ENCODE data around the gene NPFF. TPM values are rescaled to one million over a fixed set of nuclear protein-coding genes. Genes with fewer than 3 reads are reported as not detected.
A peak's percentile ranks its signal among the peaks of the same experiment; 100 is the strongest.

Gene NPFF
- total RNA-seq, 1 experiment from 2014 or later, result not detected

DNA sequence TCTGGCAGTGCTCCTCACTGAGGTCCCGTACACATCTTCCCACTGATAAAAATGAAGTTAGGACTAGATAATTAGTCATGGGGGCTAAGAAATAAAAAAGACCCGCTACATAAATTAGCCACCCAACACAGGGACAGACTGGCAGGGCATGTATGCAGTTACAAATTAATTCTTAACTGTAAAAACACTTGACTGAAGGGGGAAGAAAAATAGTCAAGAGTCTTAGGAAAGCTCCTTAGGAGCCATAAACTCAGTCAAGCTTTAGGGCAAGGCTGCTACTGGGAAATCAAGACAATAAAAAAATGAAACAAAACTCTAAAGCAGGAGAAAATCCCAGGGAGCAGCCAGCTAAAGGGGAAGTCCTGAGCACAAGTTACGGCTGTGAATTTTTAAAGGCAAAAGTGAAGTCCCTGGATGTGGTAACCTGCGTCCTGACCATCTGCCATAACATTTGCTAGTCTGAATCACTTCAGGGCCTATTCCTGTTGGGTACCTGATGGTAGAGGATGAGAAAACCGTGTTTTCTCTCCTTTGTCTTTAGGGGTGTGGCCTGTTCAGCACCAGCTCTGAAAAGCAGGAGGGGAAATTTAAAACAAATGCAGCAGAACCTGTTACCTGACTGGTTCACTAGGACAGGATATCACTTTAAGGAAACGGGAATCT lies 7.5 kb upstream of the NPFF start:
- DNase-seq (ENCODE audit: low spot score), result no peak

DNA sequence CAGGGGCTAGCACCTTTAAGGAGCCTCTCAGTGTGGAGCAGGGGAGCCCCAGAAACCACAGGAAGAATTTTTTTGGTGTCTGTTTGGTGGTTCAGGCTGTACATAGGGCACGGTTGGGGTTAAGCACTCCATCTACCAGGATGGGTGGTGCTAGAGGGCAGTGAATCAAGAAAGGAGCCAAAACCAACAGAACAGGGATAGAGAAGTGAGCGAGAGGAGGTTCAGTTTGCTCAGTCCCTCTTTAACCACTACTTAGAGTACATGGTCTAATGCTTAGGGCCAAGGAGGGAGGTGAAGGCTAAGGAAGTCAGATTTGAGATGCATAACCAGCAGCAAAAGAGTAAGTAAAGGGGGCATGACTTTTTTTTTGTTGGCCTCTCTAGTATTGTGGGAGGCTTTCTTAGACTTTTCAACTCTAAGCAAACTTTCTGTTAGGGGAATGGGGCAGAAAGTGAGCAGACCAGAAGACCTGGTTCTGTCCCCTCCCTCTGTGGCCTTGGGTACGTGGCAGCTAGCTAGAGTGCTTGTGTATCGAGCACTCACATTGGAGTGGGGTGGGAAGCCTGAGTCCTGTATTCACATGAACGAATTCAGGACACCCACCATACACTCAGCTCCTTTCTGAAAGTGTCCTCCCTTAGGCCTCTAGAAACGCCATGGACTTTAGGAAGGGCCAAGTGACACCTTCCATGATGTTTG lies 6.6 kb upstream of the NPFF start:
- no peak for DNase-seq (ENCODE audit: low spot score)

DNA sequence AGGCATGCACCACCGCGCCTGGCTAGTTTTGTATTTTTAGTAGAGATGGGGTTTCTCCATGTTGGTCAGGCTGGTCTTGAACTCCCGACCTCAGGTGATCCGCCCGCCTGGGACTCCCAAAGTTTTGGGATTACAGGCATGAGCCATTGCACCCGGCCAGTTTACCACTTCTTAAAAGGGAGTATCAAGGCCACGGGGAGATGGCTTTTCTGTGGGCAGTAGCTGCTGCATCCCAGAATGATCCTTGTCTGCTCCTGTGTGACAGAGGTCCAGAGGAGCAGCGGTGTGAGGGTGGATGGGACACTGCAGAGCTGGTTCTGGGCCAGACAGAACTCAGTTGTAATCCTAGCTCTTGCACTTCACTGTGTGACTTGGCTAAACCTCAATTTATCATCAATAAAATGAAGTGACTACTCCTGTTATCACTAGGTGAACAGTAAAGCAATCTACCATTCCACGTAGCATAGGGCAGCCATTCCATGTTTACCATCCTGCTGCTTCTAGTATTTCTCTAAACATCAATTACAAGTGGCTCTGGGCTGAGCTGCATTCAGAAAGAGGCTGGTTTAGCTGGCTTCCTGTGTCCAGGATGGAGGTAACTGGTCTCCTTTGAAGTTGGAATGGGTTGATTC lies 3.0 kb upstream of the NPFF start:
- DNase-seq (ENCODE audit: low spot score), result no peak

DNA sequence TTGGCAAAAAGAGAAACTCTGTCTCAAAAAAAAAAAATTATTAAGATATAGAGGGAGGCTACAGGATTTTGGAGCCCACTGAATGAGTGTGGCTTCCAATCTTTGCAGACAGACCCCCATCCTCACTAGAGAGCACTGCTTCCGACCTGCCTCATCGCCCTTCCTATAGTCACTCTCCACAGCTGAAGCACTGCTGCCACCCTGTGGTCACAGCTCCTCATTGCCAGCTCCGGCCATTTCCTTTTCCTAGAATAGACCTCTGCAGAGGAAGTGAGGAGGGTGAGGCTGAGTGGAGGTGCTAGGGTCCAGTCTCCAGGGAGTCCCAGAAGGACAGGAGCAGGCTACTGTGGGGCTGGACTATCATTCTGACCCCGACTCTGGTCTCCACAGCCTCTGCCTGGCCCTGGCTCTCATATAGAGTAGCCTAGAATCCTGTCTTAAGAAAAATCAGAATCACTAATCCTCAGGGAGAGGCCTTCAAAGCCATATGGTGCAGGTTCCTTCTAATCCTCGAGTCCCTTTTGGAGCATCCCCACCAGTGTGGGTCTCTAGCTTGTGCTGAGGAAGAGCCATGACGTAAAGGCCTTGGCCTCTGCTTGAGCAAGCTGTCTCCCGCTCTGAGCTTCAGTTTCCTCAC lies 1.4 kb upstream of the NPFF start:
- peak; percentile 72 for DNase-seq (ENCODE audit: low spot score)

DNA sequence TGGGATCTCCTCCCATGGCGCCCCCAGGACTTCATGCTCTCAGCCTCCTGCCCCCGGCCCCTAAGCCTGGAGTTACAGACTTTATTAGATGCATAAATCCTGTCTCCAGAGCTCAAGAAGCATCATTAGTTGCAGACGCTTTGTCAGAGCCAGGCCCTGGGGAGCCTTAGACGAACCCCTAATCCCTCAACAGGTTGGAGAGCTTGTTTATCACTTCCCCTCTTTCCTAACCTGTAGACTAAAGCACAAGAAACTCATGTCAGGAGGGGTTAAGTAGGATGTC lies 260 bp upstream of the NPFF start:
- no peak for DNase-seq (ENCODE audit: low spot score)

- DNase-seq (ENCODE audit: low spot score), result no peak
Observed at GRCh38 chr12:53506450-53506785, 866 bp downstream of the NPFF start.

DNA sequence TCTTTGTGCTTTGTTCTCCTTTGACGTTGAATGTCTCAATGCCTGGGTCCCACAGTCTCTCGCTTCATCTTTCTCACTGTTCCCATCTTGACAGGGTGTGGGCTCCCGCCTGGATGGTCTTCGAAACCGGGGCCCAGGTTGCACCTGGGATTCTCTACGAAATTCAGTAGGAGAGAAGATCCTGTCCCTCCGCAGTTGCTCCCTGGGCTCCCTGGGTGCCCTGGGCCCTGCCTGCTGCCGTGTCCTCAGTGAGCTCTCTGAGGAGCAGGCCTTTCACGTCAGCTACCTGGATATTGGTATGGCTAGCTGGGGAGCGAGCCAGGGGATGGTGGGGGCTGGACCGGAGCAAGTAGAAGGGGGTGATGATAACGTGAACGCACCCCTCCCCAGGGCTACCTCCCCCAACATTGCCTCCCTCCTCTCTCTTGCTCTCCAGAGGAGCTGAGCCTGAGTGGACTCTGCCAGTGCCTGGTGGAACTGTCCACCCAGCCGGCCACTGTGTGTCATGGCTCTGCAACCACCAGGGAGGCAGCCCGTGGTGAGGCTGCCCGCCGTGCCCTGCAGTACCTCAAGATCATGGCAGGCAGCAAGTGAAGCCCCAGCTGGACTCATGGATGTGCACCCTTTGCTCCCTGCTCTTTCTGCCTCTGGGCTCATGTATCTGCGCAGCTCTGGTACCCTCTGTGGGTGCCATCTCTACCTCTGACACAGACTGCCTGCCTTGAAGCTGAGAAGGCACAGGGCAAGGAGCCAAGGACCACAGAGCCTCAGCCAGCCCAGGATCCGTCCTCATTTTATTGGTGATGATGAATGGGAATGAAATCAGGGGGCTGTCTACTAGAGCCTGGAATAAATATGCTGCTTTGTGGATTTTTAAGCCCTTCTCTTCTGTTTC lies 1.5 kb downstream of the NPFF start:
- no peak for DNase-seq (ENCODE audit: low spot score)

- DNase-seq (ENCODE audit: low spot score), result no peak
Observed at GRCh38 chr12:53505086-53505485, 2.2 kb downstream of the NPFF start.

DNA sequence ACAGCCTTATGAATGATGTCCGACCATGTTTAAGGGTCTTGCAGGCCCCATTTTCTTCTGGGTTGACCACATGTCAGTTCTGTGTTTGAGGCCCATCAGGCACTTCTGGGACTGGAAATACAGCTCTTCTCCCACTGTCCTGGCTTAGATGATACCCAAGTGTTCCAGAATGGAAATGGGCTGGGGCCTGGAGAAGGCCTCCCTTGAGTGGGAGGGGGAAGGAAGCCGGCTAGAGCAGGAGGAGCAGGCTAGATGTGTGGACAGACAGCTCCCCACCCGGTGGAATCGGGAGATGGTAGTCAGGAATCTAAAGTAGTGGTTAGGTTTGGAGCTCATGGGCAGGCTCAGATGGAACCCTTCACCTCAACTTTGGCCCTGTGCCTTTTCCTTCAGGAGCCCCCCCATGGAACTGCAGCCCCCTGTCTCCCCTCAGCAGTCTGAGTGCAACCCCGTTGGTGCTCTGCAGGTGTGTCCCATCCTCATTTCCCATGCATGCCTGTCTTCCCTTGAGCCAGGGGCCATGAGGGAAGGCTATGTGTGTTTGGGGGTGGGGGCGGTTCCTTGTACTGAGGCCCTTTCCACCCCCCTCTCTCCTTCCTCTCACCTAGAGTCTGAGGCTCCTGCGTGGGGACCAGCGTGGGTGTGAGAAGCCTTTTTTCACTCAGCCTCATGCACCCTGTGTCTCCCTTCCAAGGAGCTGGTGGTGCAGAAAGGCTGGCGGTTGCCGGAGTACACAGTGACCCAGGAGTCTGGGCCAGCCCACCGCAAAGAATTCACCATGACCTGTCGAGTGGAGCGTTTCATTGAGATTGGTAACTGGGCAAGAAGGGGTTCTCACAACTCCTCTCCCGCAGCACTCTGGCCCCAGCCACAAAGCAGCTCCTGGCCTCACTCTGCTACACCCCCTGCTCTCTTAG lies 3.0 kb downstream of the NPFF start:
- no peak for DNase-seq (ENCODE audit: low spot score)

DNA sequence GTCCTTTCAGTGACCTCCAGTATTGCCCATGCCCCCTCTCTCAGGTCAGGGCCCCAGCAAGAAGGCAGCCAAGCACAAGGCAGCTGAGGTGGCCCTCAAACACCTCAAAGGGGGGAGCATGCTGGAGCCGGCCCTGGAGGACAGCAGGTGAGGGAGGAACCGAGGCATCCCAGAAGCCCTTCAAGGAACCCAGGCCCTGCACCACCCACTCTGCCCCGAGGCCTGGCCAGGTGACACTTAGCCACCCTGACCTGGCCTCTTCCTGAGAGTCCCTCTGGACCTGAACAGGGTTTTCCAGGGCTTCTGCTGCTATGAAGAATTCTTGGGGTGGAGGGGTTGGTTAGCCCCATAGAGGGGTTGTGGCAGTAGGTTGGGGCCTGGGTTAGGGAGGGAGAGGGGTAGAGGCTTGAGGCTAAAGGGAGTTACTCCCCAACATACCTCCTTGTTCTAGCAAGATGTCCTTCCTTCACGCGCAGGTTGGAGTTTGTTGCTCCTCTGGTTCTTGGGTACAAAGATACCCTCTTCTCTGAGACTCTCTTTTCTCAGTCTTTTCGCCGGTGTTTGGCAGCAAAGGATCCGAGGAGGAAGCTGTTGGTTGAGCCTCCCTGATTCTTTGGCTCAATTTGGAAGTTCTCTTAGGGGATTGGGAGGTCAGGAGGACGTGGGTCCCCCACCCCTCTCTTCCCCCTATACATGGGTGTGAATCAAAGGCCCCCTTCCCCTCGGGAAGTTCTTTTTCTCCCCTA lies 4.1 kb downstream of the NPFF start:
- no peak for DNase-seq (ENCODE audit: low spot score)

GRCh38 chr12:53502331-53502730 lies 5.0 kb downstream of the NPFF start:
- DNase-seq (ENCODE audit: low spot score), result no peak

- no peak for DNase-seq (ENCODE audit: low spot score)
Observed at GRCh38 chr12:53501615-53502181, 5.6 kb downstream of the NPFF start.

DNA sequence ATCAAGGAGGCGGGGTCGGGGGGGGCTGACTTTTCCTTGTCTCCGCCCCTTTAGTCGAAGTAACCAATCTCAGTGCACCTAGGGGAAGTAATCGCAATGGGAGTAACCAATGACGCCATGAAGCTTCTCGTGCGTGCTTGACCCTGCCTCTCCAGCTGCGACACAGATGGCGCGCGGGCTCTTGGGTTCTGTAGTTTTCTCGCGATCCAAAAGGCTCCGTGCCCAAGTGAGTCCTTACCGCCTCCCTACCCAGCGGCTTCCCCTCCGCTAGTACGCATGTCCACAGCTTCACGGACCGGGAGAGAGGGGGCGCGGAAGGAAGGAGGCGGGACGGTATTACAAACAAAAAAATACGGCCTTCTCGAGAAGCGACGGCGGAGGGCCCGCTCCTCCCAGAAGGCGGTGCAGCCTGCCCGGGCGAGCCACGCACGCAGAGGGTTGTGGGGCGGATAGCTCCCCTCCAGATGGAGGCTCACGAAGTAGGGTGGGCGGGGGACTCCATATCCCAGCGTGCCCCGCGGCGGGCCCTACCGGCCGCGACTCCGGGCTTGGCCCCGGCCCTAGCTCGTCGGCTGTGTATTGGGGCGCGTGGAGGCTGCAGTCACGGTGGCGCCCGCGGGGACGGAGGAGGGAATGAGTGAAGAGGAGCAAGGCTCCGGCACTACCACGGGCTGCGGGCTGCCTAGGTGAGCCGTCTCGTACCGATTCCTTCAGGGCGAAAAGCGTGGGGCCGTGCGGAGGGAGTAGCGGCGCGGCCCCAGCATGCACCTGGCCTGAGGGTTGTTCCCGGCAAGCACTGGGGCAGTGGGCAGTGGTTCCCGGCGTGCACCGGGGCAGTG lies 6.3 kb downstream of the NPFF start, which contains the start of gene TARBP2:
TARBP2 (plus strand) TSS at position 508 of the 839 bp plus-strand sequence; CDS start at position 634, 126 bp downstream.
- DNase-seq (ENCODE audit: low spot score), result peak; percentile 99

- DNase-seq (ENCODE audit: low spot score), result peak; percentile 60
Observed at GRCh38 chr12:53500142-53500775, 7.0 kb downstream of the NPFF start.

DNA sequence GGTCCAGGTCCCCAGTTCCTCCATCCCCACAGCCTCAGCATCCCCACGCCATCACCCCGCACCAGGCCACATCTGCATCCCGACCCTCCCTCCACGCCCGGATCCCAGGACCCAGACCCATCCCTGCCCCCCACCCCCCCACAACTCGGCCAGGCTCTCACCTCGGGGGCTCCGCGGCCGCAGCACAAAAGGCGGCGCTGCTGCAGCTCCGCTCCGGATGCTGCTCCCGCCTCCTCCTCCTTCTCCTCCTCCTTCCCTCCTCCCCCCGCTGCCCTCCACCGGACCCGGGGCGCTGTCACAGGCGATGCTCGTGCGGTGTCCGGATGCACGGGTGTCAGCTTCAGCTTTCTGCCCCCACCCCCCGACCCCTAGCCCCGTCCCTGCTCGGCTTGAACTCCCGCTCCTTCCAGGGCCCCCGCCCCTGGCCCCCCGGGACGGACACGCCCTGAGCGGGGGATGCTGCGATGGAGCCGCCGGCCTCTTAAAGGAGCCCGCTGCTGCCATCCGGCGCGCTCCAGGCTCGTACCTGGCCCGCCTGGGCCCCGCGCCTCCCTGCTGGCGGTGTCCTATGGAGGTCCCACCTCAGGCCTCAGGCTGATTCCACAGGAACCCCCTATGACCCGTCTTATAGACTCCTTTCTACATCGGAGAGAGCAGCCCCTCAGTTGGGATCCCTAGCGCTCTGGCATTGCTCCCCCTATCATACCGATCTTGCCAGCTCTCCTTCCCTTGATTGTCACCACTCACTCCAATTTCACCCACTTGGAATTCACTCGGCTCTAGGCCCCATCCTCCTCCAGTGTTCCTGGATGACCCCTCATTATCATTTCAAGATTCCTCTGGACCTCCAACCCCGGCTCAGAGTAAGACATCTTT lies 7.8 kb downstream of the NPFF start, which contains the start of gene MAP3K12:
MAP3K12 (minus strand) TSS at position 193 of the 876 bp plus-strand sequence. CDS start 12,067 bp downstream, outside the sequence.
- peak; percentile 68 for DNase-seq (ENCODE audit: low spot score)

- DNase-seq (ENCODE audit: low spot score), result no peak
Observed at GRCh38 chr12:53498235-53498630, 9.1 kb downstream of the NPFF start.

- DNase-seq (ENCODE audit: low spot score), result no peak
Observed at GRCh38 chr12:53497461-53497860, 9.8 kb downstream of the NPFF start.
